ENCODE data around the gene SLC6A17. TPM values are rescaled to one million over a fixed set of nuclear protein-coding genes. Genes with fewer than 3 reads are reported as not detected.

Gene SLC6A17
- total RNA-seq, 2 experiments from 2014 or later = not detected

DNA sequence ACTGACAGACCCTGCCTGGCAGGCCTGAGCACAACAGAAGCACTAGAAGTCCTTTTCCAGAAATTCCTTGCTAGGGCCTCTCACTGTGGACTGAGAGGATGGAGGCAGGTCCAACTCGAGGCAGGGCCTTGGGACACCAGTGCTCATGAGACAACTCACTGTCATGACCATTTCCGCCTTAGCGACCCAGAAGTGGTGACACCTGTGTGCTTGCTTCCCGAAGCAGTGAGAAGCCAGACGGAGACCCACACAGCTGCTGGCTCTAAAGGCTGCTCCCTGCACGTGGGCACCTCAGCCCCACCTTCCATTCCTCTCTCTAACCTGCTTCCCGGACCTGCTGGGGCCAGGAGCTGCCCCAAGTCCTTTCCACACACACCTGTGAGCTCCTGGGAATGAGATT lies 92.9 kb downstream of the SLC6A17 start:
- CTCF ChIA-PET = no interaction called here

GRCh38 chr1:110243574-110243973 lies 93.3 kb downstream of the SLC6A17 start:
- DNase-seq (peak in 1 of 14 experiments; percentile 12), ATAC-seq (ENCODE audit: poor library complexity) (no peak)
- Mint-ChIP-seq H3K4me3 (no peak overlapping the region), H3K9me3 (no peaks in the 10 kb centered on the region), H3K36me3 (ENCODE audit: low read depth) (no peaks in the 10 kb centered on the region), H3K27me3 (no peaks in the 10 kb centered on the region), H3K27ac (no peak overlapping the region), H3K4me1 (ENCODE audit: low read depth) (no peaks in the 10 kb centered on the region)
- no peak overlapping the region for H3K27ac ChIP-seq (ENCODE audit: low read depth in 1 of 2, low read length in 2 of 2)
- ChIA-PET CTCF (interaction anchor here (1.5 kb wide), 1 partner anchor 34 kb away, joined by 3 read pairs; no protein-coding TSS in a partner anchor), POLR2A (no interaction called here)
- peaks cover 5% of the 10 kb centered on the region for H3K4me1 ChIP-seq (ENCODE audit: insufficient read depth, low read length)
- H3K4me3 ChIP-seq (ENCODE audit: low read length) = no peak overlapping the region
- no peaks in the 10 kb centered on the region for H3K36me3 ChIP-seq (ENCODE audit: insufficient read depth, low read length)
- no peaks in the 10 kb centered on the region for H3K9me3 ChIP-seq (ENCODE audit: control insufficient read depth in 1 of 2, insufficient read depth in 1 of 2, low read length in 2 of 2)
- no peak for TF ChIP-seq CTCF (IDR thresholded peaks at IDR 0.05)
- H3K27me3 ChIP-seq (ENCODE audit: control insufficient read depth in 1 of 2, insufficient read depth in 2 of 2, low read length in 2 of 2) = no peaks in the 10 kb centered on the region
- intact Hi-C loops (cut with DNase I, micrococcal nuclease) = no loop called here

More for the DNA sequence above, 92.9 kb downstream of the SLC6A17 start:
- Histone ChIP-seq H3K4me1 (ENCODE audit: insufficient read depth, low read length) (peaks cover 5% of the 10 kb centered on the region), H3K4me3 (ENCODE audit: low read length) (no peak overlapping the region), H3K27ac (ENCODE audit: low read depth in 1 of 2, low read length in 2 of 2) (no peak overlapping the region), H3K27me3 (ENCODE audit: control insufficient read depth in 1 of 2, insufficient read depth in 2 of 2, low read length in 2 of 2) (no peaks in the 10 kb centered on the region), H3K36me3 (ENCODE audit: insufficient read depth, low read length) (no peaks in the 10 kb centered on the region), H3K9me3 (ENCODE audit: control insufficient read depth in 1 of 2, insufficient read depth in 1 of 2, low read length in 2 of 2) (no peaks in the 10 kb centered on the region)
- H3K4me1 Mint-ChIP-seq (ENCODE audit: low read depth) = no peaks in the 10 kb centered on the region
- POLR2A ChIA-PET = no interaction called here
- TF ChIP-seq CTCF (IDR thresholded peaks at IDR 0.05) = no peak
- no peaks in the 10 kb centered on the region for H3K36me3 Mint-ChIP-seq (ENCODE audit: low read depth)
- H3K9me3 Mint-ChIP-seq = no peaks in the 10 kb centered on the region
- no peak overlapping the region for H3K27ac Mint-ChIP-seq
- DNase-seq (no peak), ATAC-seq (ENCODE audit: poor library complexity) (no peak)
- no peaks in the 10 kb centered on the region for H3K27me3 Mint-ChIP-seq
- intact Hi-C loops (cut with DNase I, micrococcal nuclease) = no loop called here
- no peak overlapping the region for H3K4me3 Mint-ChIP-seq

DNA sequence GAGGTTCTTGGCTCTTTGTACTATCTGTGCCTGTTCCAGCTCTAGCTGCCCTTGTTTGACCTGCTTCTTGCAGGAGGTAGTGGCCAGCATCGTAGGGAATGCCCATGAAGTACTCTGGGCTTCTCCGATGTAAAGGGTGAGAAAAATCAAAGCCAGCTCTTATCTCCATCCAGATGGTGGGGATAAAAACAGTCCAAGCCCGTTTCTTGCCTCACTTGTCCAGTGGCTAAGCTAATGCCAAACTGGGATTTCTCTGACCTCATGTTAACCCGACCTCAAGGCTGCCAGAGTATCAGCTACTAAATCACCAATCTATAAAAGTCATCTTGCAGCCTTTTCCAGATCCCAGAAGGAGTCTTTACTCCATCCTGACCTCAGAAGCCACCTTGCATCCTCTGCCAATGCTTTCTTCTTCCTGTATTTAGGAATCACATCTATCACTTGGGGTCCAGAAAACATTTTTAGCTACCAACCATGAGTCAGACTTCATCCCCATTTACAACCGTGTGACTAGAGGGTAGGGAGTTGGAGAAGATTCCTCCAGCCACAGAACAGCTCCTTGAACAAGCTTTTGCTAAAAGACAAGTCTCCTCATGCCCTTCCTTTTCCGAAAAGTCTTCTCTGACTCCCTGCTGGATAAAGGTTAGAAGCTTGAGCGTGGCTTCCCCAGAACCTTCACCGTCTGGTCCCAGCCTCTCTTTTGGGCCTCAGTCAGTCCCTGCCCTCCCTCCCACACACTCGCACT lies 95.8 kb downstream of the SLC6A17 start:
- no peak overlapping the region for H3K4me3 Mint-ChIP-seq
- H3K27ac Mint-ChIP-seq = no peak overlapping the region
- H3K36me3 Mint-ChIP-seq (ENCODE audit: low read depth) = no peaks in the 10 kb centered on the region
- H3K27ac ChIP-seq (ENCODE audit: low read depth in 1 of 2, low read length in 2 of 2) = no peak overlapping the region
- no peaks in the 10 kb centered on the region for H3K36me3 ChIP-seq (ENCODE audit: insufficient read depth, low read length)
- H3K9me3 Mint-ChIP-seq = no peaks in the 10 kb centered on the region
- no peaks in the 10 kb centered on the region for H3K27me3 ChIP-seq (ENCODE audit: control insufficient read depth in 1 of 2, insufficient read depth in 2 of 2, low read length in 2 of 2)
- ATAC-seq (ENCODE audit: poor library complexity) (no peak), DNase-seq (no peak)
- no peaks in the 10 kb centered on the region for H3K4me1 Mint-ChIP-seq (ENCODE audit: low read depth)
- no peaks in the 10 kb centered on the region for H3K9me3 ChIP-seq (ENCODE audit: control insufficient read depth in 1 of 2, insufficient read depth in 1 of 2, low read length in 2 of 2)
- CTCF ChIA-PET = no interaction called here
- H3K4me1 ChIP-seq (ENCODE audit: insufficient read depth, low read length) = peaks cover 5% of the 10 kb centered on the region
- H3K27me3 Mint-ChIP-seq = no peaks in the 10 kb centered on the region
- no peak for TF ChIP-seq CTCF (IDR thresholded peaks at IDR 0.05)
- intact Hi-C loops (cut with DNase I, micrococcal nuclease) = loop anchor here in 1 of 2 experiments (1.0 kb wide), 1 partner anchor 11 kb away; no protein-coding TSS in a partner anchor
- no peak overlapping the region for H3K4me3 ChIP-seq (ENCODE audit: low read length)
- POLR2A ChIA-PET = no interaction called here
